IPS-20b (cell line): Measurements from ENCODE around the gene KCNAB3.

Source experiments
- H3K27ac ChIP-seq: one replicate; pipeline ENCODE4 v1.5.1; 2013; ENCODE audit warnings: low read length
- H3K27me3 ChIP-seq: 2 replicates; pipeline ENCODE4 v1.6.1; 2013; ENCODE audit warnings: mild to moderate bottlenecking, low read length, inconsistent platforms; ENCODE audit not compliant: insufficient read depth
- H3K36me3 ChIP-seq: 2 replicates; pipeline ENCODE4 v1.6.1; 2013; ENCODE audit warnings: low read depth, mild to moderate bottlenecking, inconsistent platforms, low read length, moderate library complexity; ENCODE audit not compliant: insufficient read depth
- H3K4me1 ChIP-seq: 2 replicates; pipeline ENCODE4 v1.6.1; 2013; ENCODE audit warnings: mild to moderate bottlenecking, control low read depth, inconsistent platforms, low read length, moderate library complexity; ENCODE audit not compliant: insufficient read depth
- H3K4me3 ChIP-seq: 2 replicates; pipeline ENCODE4 v1.5.1; 2013; ENCODE audit warnings: mild to moderate bottlenecking, low read length, inconsistent platforms
- H3K9ac ChIP-seq: 2 replicates; pipeline ENCODE4 v1.6.1; 2013; ENCODE audit warnings: low read depth, mild to moderate bottlenecking, inconsistent platforms, low read length, moderate library complexity
- H3K9me3 ChIP-seq: 2 replicates; pipeline ENCODE4 v1.6.1; 2013; ENCODE audit warnings: mild to moderate bottlenecking, low read depth, low read length, inconsistent platforms; ENCODE audit not compliant: insufficient read depth

Gene KCNAB3

GRCh38 chr17:7883781-7884386, 45.8 kb downstream of the KCNAB3 start:
- peaks cover 22% of the 10 kb centered on the region; the same call in 1 of the 2 replicates for H3K4me1 ChIP-seq
- H3K9me3 ChIP-seq = no peaks in the 10 kb centered on the region
- H3K36me3 ChIP-seq = peaks cover 14% of the 10 kb centered on the region
- H3K4me3 ChIP-seq = peak overlapping the region; percentile 28; the same call in 1 of the 2 replicates
- peaks cover 20% of the 10 kb centered on the region; the same call in 1 of the 2 replicates for H3K27me3 ChIP-seq
- H3K9ac ChIP-seq = no peak overlapping the region
- H3K27ac ChIP-seq = no peak overlapping the region

GRCh38 chr17:7882629-7883028, 47.0 kb downstream of the KCNAB3 start:
- H3K4me1 ChIP-seq = peaks cover 15% of the 10 kb centered on the region; the same call in 1 of the 2 replicates
- no peak overlapping the region for H3K9ac ChIP-seq

GRCh38 chr17:7882068-7882467, 47.6 kb downstream of the KCNAB3 start:
- H3K27me3 ChIP-seq = peaks cover 17% of the 10 kb centered on the region; the same call in 1 of the 2 replicates
- H3K9ac ChIP-seq = no peak overlapping the region
- H3K27ac ChIP-seq = no peak overlapping the region

More at GRCh38 chr17:7882629-7883028, 47.0 kb downstream of the KCNAB3 start:
- Histone ChIP-seq H3K27me3 (peaks cover 20% of the 10 kb centered on the region; the same call in 1 of the 2 replicates), H3K4me3 (no peak overlapping the region), H3K9me3 (no peaks in the 10 kb centered on the region), H3K27ac (no peak overlapping the region), H3K36me3 (peaks cover 14% of the 10 kb centered on the region)

DNA sequence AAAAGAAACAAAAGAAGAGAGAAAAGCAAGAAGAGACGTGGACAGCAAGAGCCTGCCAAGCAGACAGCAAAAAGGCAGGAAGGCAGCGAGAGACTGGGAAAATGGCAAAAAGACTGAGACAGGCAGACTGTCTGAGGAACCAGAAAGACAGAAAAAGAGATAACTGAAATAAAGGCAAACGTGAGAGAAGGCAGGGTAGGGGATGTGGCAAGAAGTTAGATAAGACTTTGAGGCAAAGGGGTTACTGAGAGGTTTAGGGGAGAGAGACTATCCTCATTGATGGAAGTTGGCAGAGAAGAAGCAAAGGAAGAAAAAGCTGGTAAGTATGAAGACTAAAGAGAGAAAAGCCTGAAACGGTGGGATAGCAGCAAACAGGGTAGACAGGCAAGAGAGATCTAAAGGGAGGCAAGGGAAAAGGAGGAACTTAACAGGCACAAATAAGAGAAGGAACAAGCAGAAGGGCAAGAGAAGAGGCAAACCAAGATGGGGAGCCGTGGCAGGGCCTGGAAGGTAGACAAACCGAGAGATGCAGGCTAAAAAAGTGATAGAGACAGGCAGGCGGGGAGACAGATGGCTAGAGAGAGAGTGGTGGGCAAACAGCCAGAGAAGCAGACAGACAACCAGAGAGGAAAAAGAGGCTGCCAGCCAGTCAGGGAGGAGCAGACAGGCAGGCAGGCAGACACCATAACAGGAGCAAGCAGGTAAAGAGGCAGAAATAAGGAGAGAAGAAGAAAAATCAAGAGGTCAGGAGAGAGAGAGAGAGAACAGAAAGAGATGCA, 48.2 kb downstream of the KCNAB3 start:
- Histone ChIP-seq H3K36me3 (peaks cover 14% of the 10 kb centered on the region), H3K4me1 (peaks cover 7% of the 10 kb centered on the region; the same call in 1 of the 2 replicates), H3K9me3 (no peaks in the 10 kb centered on the region), H3K27me3 (peaks cover 11% of the 10 kb centered on the region; the same call in 1 of the 2 replicates), H3K4me3 (no peak overlapping the region), H3K27ac (no peak overlapping the region), H3K9ac (no peak overlapping the region)

More at GRCh38 chr17:7882068-7882467, 47.6 kb downstream of the KCNAB3 start:
- Histone ChIP-seq H3K4me3 (no peak overlapping the region), H3K36me3 (peaks cover 14% of the 10 kb centered on the region), H3K9me3 (no peaks in the 10 kb centered on the region), H3K4me1 (peaks cover 12% of the 10 kb centered on the region; the same call in 1 of the 2 replicates)

DNA sequence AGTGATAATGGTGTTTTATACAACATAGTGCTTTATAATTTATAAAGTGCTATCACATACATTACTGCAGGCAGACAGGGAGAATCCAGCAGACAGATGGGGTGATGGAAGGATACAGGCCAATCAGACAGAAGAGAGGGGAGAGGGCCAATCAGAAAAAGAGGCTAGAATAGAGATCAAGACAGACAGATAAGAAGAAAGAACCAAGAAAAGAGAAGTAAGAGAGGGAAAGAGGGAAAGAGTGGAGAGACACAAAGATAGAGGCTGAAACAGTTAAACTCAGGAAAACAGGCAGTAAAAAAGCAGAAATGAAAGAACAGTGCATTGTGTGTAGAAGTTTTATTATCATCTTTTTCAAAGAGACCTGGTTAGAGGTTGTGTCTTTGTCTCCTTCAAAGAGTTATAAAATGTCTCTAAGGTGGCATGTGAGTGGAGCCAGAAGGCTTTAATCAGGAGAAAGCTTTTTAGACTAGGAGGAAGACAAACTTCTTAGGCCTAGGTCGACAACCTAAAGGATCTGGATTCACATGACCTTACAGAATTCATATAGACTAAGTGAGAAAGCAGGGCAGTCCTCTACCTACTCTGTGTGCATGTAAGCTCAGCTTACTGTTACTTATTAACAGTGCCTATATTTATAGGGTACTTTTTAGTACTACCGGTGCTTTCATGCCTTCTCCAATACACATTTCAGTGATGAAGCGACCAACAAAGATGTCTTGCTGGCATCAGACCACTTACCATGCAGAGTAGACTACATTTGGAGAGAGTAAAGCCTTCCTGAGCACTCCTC, 49.4 kb downstream of the KCNAB3 start:
- Histone ChIP-seq H3K27ac (no peak overlapping the region), H3K27me3 (no peaks in the 10 kb centered on the region; the same call in 1 of the 2 replicates), H3K4me1 (peaks cover 7% of the 10 kb centered on the region; the same call in 1 of the 2 replicates), H3K4me3 (no peak overlapping the region), H3K9me3 (no peaks in the 10 kb centered on the region), H3K9ac (no peak overlapping the region; the same call in 1 of the 2 replicates), H3K36me3 (peaks cover 14% of the 10 kb centered on the region)

GRCh38 chr17:7878234-7878633, 51.4 kb downstream of the KCNAB3 start:
- Histone ChIP-seq H3K9ac (no peak overlapping the region), H3K27me3 (no peaks in the 10 kb centered on the region; the same call in 1 of the 2 replicates), H3K4me1 (no peaks in the 10 kb centered on the region), H3K9me3 (no peaks in the 10 kb centered on the region), H3K4me3 (no peak overlapping the region), H3K27ac (no peak overlapping the region), H3K36me3 (peaks cover 14% of the 10 kb centered on the region)

GRCh38 chr17:7875804-7876370, 53.8 kb downstream of the KCNAB3 start:
- Histone ChIP-seq H3K36me3 (peaks cover 11% of the 10 kb centered on the region), H3K27me3 (no peaks in the 10 kb centered on the region; the same call in 1 of the 2 replicates), H3K9ac (no peak overlapping the region), H3K27ac (no peak overlapping the region), H3K4me3 (no peak overlapping the region), H3K9me3 (no peaks in the 10 kb centered on the region), H3K4me1 (no peaks in the 10 kb centered on the region)

DNA sequence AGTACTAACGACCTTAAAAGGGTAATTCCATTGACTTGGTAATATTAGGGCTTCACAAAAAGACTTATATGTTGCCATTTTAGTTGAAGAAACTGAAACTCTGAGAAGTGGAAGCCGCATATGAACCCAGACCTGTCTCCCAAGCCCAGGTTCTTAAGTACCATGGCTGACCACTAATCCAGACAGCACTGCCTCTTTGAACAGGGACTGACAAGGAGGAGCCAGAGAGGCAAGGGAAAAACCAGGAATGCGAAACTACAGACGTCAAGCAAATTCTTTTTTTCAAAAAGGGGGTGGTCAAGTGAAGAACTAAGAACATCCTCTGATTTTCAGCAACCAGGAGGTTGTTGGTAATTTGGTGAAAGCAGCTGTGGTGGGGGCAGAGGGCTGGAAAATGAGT, 56.6 kb downstream of the KCNAB3 start:
- no peaks in the 10 kb centered on the region; the same call in 1 of the 2 replicates for H3K36me3 ChIP-seq
- H3K9me3 ChIP-seq = no peaks in the 10 kb centered on the region
- H3K27ac ChIP-seq = no peak overlapping the region
- no peaks in the 10 kb centered on the region for H3K27me3 ChIP-seq
- no peaks in the 10 kb centered on the region for H3K4me1 ChIP-seq
- no peak overlapping the region for H3K4me3 ChIP-seq
- H3K9ac ChIP-seq = no peak overlapping the region
